Ovary (tissue), 3 donors: ENCODE data around the gene CDH23.

Experiments used
- EP300 ChIP-seq: sonication (generic); formaldehyde crosslinking; IDR thresholded peaks from one replicate; pipeline ENCODE4 v1.6.1; 2017; ENCODE audit warnings: antibody characterized with exemption
- POLR2A ChIP-seq: fragments of 450-650 bp; IDR thresholded peaks from one replicate; pipeline ENCODE4 v1.6.1; 2017; ENCODE audit warnings: antibody characterized with exemption, mild to moderate bottlenecking, moderate library complexity
- TF ChIP-seq, protein P1 (sequence below), 3 donors: fragments of 450-650 bp in 2 of 3; fragments of 200-600 bp in 1 of 3; IDR thresholded peaks; one replicate each; pipeline versions ENCODE4 v1.5.1 to v1.8.0; 2016 to 2022; ENCODE audit warnings: antibody characterized with exemption in 3 of 3, mild to moderate bottlenecking in 1 of 3
- donor health status: DM: no; HTN: no; CAD: no.

- TF ChIP-seq, protein P1, sequence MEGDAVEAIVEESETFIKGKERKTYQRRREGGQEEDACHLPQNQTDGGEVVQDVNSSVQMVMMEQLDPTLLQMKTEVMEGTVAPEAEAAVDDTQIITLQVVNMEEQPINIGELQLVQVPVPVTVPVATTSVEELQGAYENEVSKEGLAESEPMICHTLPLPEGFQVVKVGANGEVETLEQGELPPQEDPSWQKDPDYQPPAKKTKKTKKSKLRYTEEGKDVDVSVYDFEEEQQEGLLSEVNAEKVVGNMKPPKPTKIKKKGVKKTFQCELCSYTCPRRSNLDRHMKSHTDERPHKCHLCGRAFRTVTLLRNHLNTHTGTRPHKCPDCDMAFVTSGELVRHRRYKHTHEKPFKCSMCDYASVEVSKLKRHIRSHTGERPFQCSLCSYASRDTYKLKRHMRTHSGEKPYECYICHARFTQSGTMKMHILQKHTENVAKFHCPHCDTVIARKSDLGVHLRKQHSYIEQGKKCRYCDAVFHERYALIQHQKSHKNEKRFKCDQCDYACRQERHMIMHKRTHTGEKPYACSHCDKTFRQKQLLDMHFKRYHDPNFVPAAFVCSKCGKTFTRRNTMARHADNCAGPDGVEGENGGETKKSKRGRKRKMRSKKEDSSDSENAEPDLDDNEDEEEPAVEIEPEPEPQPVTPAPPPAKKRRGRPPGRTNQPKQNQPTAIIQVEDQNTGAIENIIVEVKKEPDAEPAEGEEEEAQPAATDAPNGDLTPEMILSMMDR (IDR thresholded peaks at IDR 0.05), result no peak
- no peak for TF ChIP-seq EP300
- TF ChIP-seq POLR2A, result no peak
These were observed 186.1 kb downstream of the CDH23 start for GRCh38 chr10:71582506-71583475.
